WTC11 (cell line): ENCODE measurements around the gene DTX1. TPM values are rescaled to one million over a fixed set of nuclear protein-coding genes. Genes with fewer than 3 reads are reported as not detected.

Experiments
- ATAC-seq: fragments of 200-7000 bp; cut with Tn5 transposase; 2 replicates; pipeline ENCODE4 v1.10.0; 2021; ENCODE audit warnings: mild to moderate bottlenecking, moderate library complexity
- CTCF ChIA-PET: fragments of 300-600 bp; sonication (Branson Sonifier 250); formaldehyde crosslinking; loops from one replicate; lab custom pipeline; 2021; ENCODE audit warnings: antibody characterized with exemption; lab: Charles Lee
- POLR2A ChIA-PET: fragments of 350-600 bp; sonication (Branson Sonifier 250); formaldehyde crosslinking; loops from one replicate; lab custom pipeline; 2021; ENCODE audit warnings: antibody characterized with exemption; lab: Charles Lee
- DNase-seq: peaks from one replicate; pipeline ENCODE4 v3.0.0; 2021; ENCODE audit warnings: low spot score
- H3K27ac Mint-ChIP-seq: 2 replicates; pipeline ENCODE4 v1.8.0; 2021; ENCODE audit warnings: mixed read lengths
- H3K27me3 Mint-ChIP-seq: 2 replicates; pipeline ENCODE4 v1.8.0; 2021; ENCODE audit warnings: low read depth, mild to moderate bottlenecking, moderate library complexity, mixed read lengths
- H3K36me3 Mint-ChIP-seq: 2 replicates; pipeline ENCODE4 v1.8.0; 2021; ENCODE audit warnings: mixed read lengths
- H3K4me1 Mint-ChIP-seq: 2 replicates; pipeline ENCODE4 v1.8.0; 2022; ENCODE audit warnings: mixed read lengths
- H3K4me3 Mint-ChIP-seq: 2 replicates; pipeline ENCODE4 v1.8.0; 2021; ENCODE audit warnings: mild to moderate bottlenecking, moderate library complexity, mixed read lengths
- H3K9me3 Mint-ChIP-seq: 2 replicates; pipeline ENCODE4 v1.8.0; 2021; ENCODE audit warnings: mixed read lengths
- ESRRA ChIP-seq: sonication (generic); formaldehyde crosslinking; IDR thresholded peaks from 2 replicates; pipeline ENCODE4 v1.8.1; 2022; ENCODE audit warnings: mild to moderate bottlenecking, missing genetic modification reagents, borderline replicate concordance
- GTF2I ChIP-seq: fragments of 250-450 bp; sonication (Bioruptor Pico); conservative IDR thresholded peaks from 2 replicates; pipeline ENCODE4 v1.4.0; 2021; ENCODE audit warnings: mild to moderate bottlenecking
- HMGA2 ChIP-seq: fragments of 250-450 bp; sonication (Bioruptor Pico); IDR thresholded peaks from 2 replicates; pipeline ENCODE4 v1.4.0; 2021; ENCODE audit warnings: mild to moderate bottlenecking, moderate library complexity
- IRF2 ChIP-seq: sonication (generic); formaldehyde crosslinking; IDR thresholded peaks from 2 replicates; pipeline ENCODE4 v1.8.0; 2022; ENCODE audit warnings: low read depth, missing genetic modification reagents, borderline replicate concordance
- JAZF1 ChIP-seq: fragments of 250-450 bp; sonication (Bioruptor Pico); IDR thresholded peaks from 2 replicates; pipeline ENCODE4 v1.9.0; 2021; ENCODE audit warnings: moderate library complexity, mild to moderate bottlenecking, inconsistent platforms
- KAT7 ChIP-seq: sonication (generic); formaldehyde crosslinking; IDR thresholded peaks from 2 replicates; pipeline ENCODE4 v1.8.1; 2023; ENCODE audit warnings: missing genetic modification reagents, mild to moderate bottlenecking, borderline replicate concordance
- NFATC4 ChIP-seq: fragments of 250-450 bp; sonication (Bioruptor Pico); IDR thresholded peaks from 2 replicates; pipeline ENCODE4 v1.9.0; 2021; ENCODE audit warnings: mild to moderate bottlenecking
- NR3C1 ChIP-seq: sonication (generic); formaldehyde crosslinking; conservative IDR thresholded peaks from 2 replicates; pipeline ENCODE4 v1.8.1; 2023; ENCODE audit warnings: low read depth, mild to moderate bottlenecking, missing genetic modification reagents
- OVOL2 ChIP-seq: fragments of 250-450 bp; sonication (Bioruptor Pico); IDR thresholded peaks from 2 replicates; pipeline ENCODE4 v1.9.0; 2021; ENCODE audit warnings: mild to moderate bottlenecking, borderline replicate concordance
- RELA ChIP-seq: sonication (generic); formaldehyde crosslinking; IDR thresholded peaks from 2 replicates; pipeline ENCODE4 v1.8.1; 2022; ENCODE audit warnings: missing genetic modification reagents, mild to moderate bottlenecking, borderline replicate concordance
- SMAD3 ChIP-seq: sonication (generic); formaldehyde crosslinking; IDR thresholded peaks from 2 replicates; pipeline ENCODE4 v1.8.0; 2022; ENCODE audit warnings: missing genetic modification reagents, mild to moderate bottlenecking, borderline replicate concordance
- TEAD1 ChIP-seq: sonication (generic); formaldehyde crosslinking; IDR thresholded peaks from 2 replicates; pipeline ENCODE4 v1.8.0; 2022; ENCODE audit warnings: mild to moderate bottlenecking, missing genetic modification reagents
- ZNF138 ChIP-seq: sonication (generic); formaldehyde crosslinking; conservative IDR thresholded peaks from 2 replicates; pipeline ENCODE4 v1.8.1; 2022; ENCODE audit warnings: mild to moderate bottlenecking, moderate library complexity, missing genetic modification reagents
- total RNA-seq: library from RNA; stranded (reverse); gene quantifications from 3 replicates; pipeline ENCODE4 v1.2.3, GENCODE V29; 2021
- TF ChIP-seq, protein P1 (sequence below): sonication (generic); formaldehyde crosslinking; IDR thresholded peaks from 2 replicates; pipeline ENCODE4 v1.8.1; 2022; ENCODE audit warnings: missing genetic modification reagents, borderline replicate concordance
- TF ChIP-seq, protein P2 (sequence below): fragments of 250-450 bp; sonication (Bioruptor Pico); IDR thresholded peaks from 2 replicates; pipeline ENCODE4 v2.1.2; 2022; ENCODE audit warnings: mild to moderate bottlenecking, moderate library complexity
- TF ChIP-seq, protein P3 (sequence below): sonication (generic); formaldehyde crosslinking; IDR thresholded peaks from 2 replicates; pipeline ENCODE4 v1.8.1; 2023; ENCODE audit warnings: mild to moderate bottlenecking, missing genetic modification reagents, moderate library complexity
- TF ChIP-seq, protein P4 (sequence below): fragments of 250-450 bp; sonication (Bioruptor Pico); conservative IDR thresholded peaks from 2 replicates; pipeline ENCODE4 v1.9.0; 2021; ENCODE audit warnings: mild to moderate bottlenecking
- TF ChIP-seq, protein P5 (sequence below): sonication (generic); formaldehyde crosslinking; IDR thresholded peaks from 2 replicates; pipeline ENCODE4 v1.8.0; 2022; ENCODE audit warnings: mild to moderate bottlenecking, missing genetic modification reagents

The DTX1 gene
- total RNA-seq, 1 experiment from 2014 or later = 6.2 TPM

DNA sequence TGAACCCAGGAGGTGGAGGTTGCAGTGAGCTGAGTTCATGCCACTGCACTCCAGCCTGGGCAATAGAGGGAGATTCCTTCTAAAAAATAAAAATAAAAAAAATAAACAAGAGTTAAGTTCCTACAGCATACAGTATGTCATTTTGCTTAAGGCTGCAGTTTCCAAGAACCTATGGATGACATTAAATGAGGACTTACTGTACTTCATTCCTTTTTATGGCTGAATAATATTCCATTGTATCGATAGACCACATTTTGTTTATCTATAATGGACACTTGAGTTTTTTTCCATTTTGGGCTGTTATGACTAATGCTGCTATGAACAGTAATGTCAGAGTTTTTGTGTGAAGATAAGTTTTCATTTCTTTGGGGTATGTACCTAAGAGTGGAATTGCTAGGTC is 61.6 kb downstream of the DTX1 start (continued):
- TF ChIP-seq RELA (CRISPR knock-in tag) (no peak), KAT7 (no peak)
- TF ChIP-seq, protein P1, sequence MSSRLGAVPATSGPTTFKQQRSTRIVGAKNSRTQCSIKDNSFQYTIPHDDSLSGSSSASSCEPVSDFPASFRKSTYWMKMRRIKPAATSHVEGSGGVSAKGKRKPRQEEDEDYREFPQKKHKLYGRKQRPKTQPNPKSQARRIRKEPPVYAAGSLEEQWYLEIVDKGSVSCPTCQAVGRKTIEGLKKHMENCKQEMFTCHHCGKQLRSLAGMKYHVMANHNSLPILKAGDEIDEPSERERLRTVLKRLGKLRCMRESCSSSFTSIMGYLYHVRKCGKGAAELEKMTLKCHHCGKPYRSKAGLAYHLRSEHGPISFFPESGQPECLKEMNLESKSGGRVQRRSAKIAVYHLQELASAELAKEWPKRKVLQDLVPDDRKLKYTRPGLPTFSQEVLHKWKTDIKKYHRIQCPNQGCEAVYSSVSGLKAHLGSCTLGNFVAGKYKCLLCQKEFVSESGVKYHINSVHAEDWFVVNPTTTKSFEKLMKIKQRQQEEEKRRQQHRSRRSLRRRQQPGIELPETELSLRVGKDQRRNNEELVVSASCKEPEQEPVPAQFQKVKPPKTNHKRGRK = no peak

DNA sequence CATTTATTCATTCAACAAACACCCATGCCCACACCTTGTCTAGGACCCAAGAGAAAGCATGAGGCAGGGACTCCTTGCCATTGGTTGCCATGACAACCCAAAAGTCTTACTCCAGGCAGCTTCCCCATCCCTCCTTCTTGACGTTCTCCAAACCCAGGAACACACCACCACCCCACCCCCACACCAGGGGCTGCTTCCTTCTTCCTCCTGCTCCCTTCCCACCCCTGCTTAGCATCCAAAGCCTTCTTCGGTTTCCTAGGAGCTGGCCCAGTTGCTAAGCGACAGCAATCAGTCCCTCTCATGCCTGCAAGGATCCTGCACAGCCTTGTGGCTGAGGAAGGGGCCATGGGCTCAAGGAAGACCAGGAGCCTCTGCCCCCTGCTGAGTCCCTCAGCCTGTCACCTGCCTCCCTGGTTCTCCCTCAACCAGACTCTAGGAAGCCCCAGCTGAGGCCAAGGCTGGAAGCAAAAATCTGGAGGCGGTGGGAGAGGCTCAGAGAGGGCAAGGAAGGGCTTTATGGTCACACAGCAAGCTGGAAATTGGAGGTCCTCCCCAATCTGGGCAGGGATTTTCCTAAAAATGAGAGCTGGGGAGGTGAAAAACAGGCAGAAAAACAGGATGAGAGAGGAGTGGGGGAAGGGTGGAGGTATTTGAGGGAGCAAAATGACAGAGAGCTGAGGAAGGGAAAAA is 63.6 kb downstream of the DTX1 start:
- ChIA-PET POLR2A (no interaction called here), CTCF (interaction anchor here (0.6 to 1.7 kb wide), 7 partner anchors 12 to 127 kb away, joined by 3 to 15 read pairs (median 5); partner anchors contain the start of gene RASAL1)
- peaks cover 7% of the 10 kb centered on the region; the same call in 1 of the 2 replicates for H3K36me3 Mint-ChIP-seq
- peaks cover 11% of the 10 kb centered on the region for H3K9me3 Mint-ChIP-seq
- ATAC-seq (peak; percentile 66), DNase-seq (no peak)
- H3K27ac Mint-ChIP-seq = no peak overlapping the region
- peak; percentile 76 for TF ChIP-seq GTF2I (CRISPR knock-in tag)
- TF ChIP-seq JAZF1 (CRISPR knock-in tag) = no peak
- H3K4me1 Mint-ChIP-seq = peaks cover 6% of the 10 kb centered on the region
- H3K27me3 Mint-ChIP-seq = peaks cover 5% of the 10 kb centered on the region
- no peak overlapping the region for H3K4me3 Mint-ChIP-seq

DNA sequence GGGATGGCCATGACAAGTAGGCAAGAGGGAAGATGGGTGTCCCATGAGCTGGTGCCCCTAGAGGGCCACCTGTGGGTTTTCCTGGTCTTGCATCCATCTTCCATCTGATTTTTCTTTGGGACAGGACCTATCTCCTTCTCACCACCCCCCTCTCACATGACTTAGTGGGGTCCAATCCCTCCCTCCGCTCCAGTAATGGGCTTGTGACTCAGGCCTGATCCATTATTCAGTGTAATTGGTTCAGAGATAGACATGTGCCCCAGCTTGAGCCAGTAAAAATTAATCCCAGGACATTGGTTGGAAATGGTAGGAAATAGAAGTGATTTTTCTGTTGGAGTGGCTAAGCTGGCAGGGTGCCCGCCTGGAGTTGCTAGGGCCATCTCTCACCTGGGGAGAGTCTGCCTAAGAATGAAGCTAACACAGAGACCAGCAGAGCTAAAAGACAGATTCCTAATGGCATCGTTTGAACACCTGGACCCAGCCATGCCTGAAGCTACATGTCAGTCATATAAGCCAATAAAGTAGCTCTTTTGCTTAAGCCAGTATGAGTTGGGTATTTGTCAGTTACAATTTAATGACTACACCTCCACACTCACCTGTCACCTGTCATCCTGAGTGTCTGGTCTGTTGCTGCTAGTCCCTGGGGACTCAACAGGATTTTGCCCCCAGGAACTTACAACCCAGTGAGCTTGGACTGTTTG is 64.3 kb downstream of the DTX1 start:
- Mint-ChIP-seq H3K36me3 (peaks cover 12% of the 10 kb centered on the region), H3K4me1 (peaks cover 6% of the 10 kb centered on the region), H3K9me3 (peaks cover 18% of the 10 kb centered on the region), H3K4me3 (no peak overlapping the region), H3K27ac (no peak overlapping the region)
- CTCF ChIA-PET = interaction anchor here (0.6 to 1.7 kb wide), 8 partner anchors 11 to 128 kb away, joined by 3 to 15 read pairs (median 5); partner anchors contain the start of gene RASAL1
- POLR2A ChIA-PET = no interaction called here
- ATAC-seq (peak; percentile 16; the same call in 1 of the 2 replicates), DNase-seq (no peak)
- TF ChIP-seq, protein P2, sequence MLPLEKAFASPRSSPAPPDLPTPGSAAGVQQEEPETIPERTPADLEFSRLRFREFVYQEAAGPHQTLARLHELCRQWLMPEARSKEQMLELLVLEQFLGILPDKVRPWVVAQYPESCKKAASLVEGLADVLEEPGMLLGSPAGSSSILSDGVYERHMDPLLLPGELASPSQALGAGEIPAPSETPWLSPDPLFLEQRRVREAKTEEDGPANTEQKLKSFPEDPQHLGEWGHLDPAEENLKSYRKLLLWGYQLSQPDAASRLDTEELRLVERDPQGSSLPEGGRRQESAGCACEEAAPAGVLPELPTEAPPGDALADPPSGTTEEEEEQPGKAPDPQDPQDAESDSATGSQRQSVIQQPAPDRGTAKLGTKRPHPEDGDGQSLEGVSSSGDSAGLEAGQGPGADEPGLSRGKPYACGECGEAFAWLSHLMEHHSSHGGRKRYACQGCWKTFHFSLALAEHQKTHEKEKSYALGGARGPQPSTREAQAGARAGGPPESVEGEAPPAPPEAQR (CRISPR knock-in tag) = no peak
- no peak for TF ChIP-seq IRF2 (CRISPR knock-in tag)
- no peak for TF ChIP-seq ZNF138
- TF ChIP-seq HMGA2 (CRISPR knock-in tag) = no peak
- TF ChIP-seq, protein P3, sequence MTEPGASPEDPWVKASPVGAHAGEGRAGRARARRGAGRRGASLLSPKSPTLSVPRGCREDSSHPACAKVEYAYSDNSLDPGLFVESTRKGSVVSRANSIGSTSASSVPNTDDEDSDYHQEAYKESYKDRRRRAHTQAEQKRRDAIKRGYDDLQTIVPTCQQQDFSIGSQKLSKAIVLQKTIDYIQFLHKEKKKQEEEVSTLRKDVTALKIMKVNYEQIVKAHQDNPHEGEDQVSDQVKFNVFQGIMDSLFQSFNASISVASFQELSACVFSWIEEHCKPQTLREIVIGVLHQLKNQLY (CRISPR knock-in tag) = no peak
- TF ChIP-seq OVOL2 = no peak
- TF ChIP-seq, all 79 proteins: peak for 0
- H3K27me3 Mint-ChIP-seq = peaks cover 5% of the 10 kb centered on the region

DNA sequence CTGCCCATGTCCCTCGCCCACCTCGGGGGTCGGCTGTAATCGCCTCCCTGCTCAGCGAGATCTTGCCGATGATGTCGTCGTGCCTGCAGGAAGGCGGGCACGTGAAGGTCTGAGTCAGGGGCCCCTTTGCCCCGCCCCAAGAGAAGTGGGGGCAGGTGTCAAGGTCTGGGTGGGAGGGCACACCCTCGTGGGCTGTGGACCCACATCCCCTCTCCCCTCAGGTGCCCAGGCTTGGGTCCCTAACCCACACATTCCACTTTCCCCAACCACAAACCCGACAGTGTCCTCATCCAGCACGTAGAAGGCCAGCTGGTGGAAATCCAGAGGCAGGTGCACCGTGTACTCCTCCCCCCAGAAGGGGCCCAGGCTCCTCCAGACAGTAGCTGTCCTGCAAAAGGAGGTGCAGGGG is 71.3 kb downstream of the DTX1 start:
- H3K9me3 Mint-ChIP-seq = peaks cover 15% of the 10 kb centered on the region
- ChIA-PET CTCF (interaction anchor here (1.4 kb wide), 1 partner anchor 31 kb away, joined by 3 read pairs; no protein-coding TSS in a partner anchor), POLR2A (no interaction called here)
- H3K4me1 Mint-ChIP-seq = peaks cover 3% of the 10 kb centered on the region; the same call in 1 of the 2 replicates
- ATAC-seq (no peak), DNase-seq (no peak)
- H3K4me3 Mint-ChIP-seq = no peak overlapping the region
- H3K27ac Mint-ChIP-seq = no peak overlapping the region
- H3K36me3 Mint-ChIP-seq = peaks cover 11% of the 10 kb centered on the region
- peaks cover 5% of the 10 kb centered on the region for H3K27me3 Mint-ChIP-seq
- TF ChIP-seq NR3C1 (CRISPR knock-in tag) (no peak), TEAD1 (CRISPR knock-in tag) (no peak), RELA (CRISPR knock-in tag) (no peak), SMAD3 (no peak), NFATC4 (CRISPR knock-in tag) (no peak), ESRRA (no peak)
- TF ChIP-seq, protein P4, sequence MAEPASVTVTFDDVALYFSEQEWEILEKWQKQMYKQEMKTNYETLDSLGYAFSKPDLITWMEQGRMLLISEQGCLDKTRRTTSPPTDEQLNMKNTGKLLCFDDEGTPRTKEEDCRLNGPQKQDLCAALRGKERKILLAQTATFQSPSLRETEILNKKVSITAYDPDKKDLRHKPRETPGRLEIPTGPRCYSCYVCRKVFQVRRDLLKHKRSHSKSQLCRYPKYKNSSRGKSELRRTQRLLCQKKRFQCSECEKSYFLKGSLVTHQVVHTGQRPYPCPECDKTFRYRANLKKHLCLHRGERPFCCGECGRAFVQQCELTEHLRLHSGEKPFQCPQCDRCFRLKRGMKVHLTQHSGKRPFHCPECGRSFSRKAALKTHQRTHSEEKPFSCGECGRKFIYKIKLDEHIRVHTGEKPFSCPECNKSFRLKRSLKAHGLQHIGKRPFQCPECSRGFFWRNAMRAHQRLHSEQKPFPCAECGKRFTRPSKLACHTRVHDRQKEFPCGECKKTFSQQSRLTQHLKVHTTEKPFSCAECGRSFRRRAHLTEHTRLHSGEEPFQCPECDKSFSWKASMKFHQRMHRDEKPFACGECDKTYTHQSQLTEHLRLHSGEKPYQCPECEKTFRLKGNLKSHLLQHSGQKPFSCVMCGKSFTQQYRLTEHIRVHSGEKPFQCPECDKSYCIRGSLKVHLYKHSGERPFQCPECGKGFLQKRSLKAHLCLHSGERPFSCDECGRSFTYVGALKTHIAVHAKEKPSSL (CRISPR knock-in tag) = no peak
- TF ChIP-seq, protein P5, sequence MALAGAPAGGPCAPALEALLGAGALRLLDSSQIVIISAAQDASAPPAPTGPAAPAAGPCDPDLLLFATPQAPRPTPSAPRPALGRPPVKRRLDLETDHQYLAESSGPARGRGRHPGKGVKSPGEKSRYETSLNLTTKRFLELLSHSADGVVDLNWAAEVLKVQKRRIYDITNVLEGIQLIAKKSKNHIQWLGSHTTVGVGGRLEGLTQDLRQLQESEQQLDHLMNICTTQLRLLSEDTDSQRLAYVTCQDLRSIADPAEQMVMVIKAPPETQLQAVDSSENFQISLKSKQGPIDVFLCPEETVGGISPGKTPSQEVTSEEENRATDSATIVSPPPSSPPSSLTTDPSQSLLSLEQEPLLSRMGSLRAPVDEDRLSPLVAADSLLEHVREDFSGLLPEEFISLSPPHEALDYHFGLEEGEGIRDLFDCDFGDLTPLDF (CRISPR knock-in tag) = no peak
- TF ChIP-seq, protein P1 = no peak
